SK-N-SH (cell line): ENCODE measurements around the gene MESP1. TPM values are rescaled to one million over a fixed set of nuclear protein-coding genes. Genes with fewer than 3 reads are reported as not detected.

Experiments used
- CTCF ChIA-PET: fragments of 300-600, 350-600 bp; formaldehyde crosslinking; extraction: SDS; loops from one replicate; lab custom pipeline; 2021; lab: Yijun Ruan, JAX
- POLR2A ChIA-PET: fragments of 350-600 bp; sonication (Branson Sonifier 250); formaldehyde crosslinking; extraction: SDS; loops from one replicate; lab custom pipeline; 2020; ENCODE audit warnings: antibody characterized with exemption, inconsistent platforms; lab: Yijun Ruan, JAX
- DNase-seq: peaks from one replicate; pipeline ENCODE4 v3.0.0; 2012
- H2AFZ ChIP-seq: fragments of 200-600 bp; sonication (generic); 2 replicates; pipeline ENCODE4 v1.8.1; 2016; ENCODE audit warnings: antibody characterized with exemption, mild to moderate bottlenecking, low read depth
- H3F3A ChIP-seq: fragments of 200-600 bp; sonication (generic); replicated peaks from 2 replicates; pipeline ENCODE3; 2016; ENCODE audit warnings: antibody characterized with exemption, mild to moderate bottlenecking; ENCODE audit not compliant: insufficient read depth
- H3K27ac ChIP-seq, 2 experiments: fragments of 200-500 bp in 1 of 2; fragments of 200-600 bp in 1 of 2; sonication (Bioruptor generic) in 1 of 2; sonication (generic), shearing (Covaris generic) in 1 of 2; 2 replicates each; pipeline versions ENCODE4 v1.5.1 to v1.6.1; 2014 to 2016; ENCODE audit warnings: low read depth in 2 of 2, inconsistent platforms in 1 of 2, low read length in 1 of 2, mild to moderate bottlenecking in 1 of 2, mixed read lengths in 1 of 2
- H3K27me3 ChIP-seq: fragments of 200-600 bp; sonication (generic), shearing (Covaris generic); 2 replicates; pipeline ENCODE4 v1.6.1; 2016; ENCODE audit warnings: mixed run types; ENCODE audit not compliant: insufficient read depth
- H3K36me3 ChIP-seq, 2 experiments: fragments of 200-500 bp in 1 of 2; fragments of 200-600 bp in 1 of 2; sonication (Bioruptor generic) in 1 of 2; sonication (generic) in 1 of 2; replicated peaks in 1 of 2; 2 replicates each; pipeline versions ENCODE3 to v1.5.1; 2014 to 2016; ENCODE audit warnings: low read length in 1 of 2, mild to moderate bottlenecking in 1 of 2; ENCODE audit not compliant: insufficient read depth in 2 of 2, control insufficient read depth in 1 of 2
- H3K4me1 ChIP-seq, 2 experiments: fragments of 200-500 bp in 1 of 2; fragments of 200-600 bp in 1 of 2; sonication (Bioruptor generic) in 1 of 2; sonication (generic), shearing (Covaris generic) in 1 of 2; 2 replicates each; pipeline versions ENCODE4 v1.5.1 to v1.6.1; 2014 to 2016; ENCODE audit warnings: low read depth in 1 of 2, low read length in 1 of 2, mixed run types in 1 of 2; ENCODE audit not compliant: insufficient read depth in 2 of 2, control insufficient read depth in 1 of 2
- H3K4me2 ChIP-seq: fragments of 200-600 bp; sonication (generic), shearing (Covaris generic); 2 replicates; pipeline ENCODE4 v1.6.1; 2017; ENCODE audit warnings: mixed run types
- H3K4me3 ChIP-seq, 2 experiments: fragments of 200-500 bp in 1 of 2; fragments of 200-600 bp in 1 of 2; sonication (Bioruptor generic) in 1 of 2; sonication (generic), shearing (Covaris generic) in 1 of 2; 2 replicates each; pipeline versions ENCODE4 v1.5.1 to v1.8.1; 2014 to 2016; ENCODE audit warnings: low read depth in 2 of 2, inconsistent platforms in 1 of 2, low read length in 1 of 2, mild to moderate bottlenecking in 1 of 2, mixed read lengths in 1 of 2, moderate library complexity in 1 of 2
- H3K79me2 ChIP-seq: fragments of 200-600 bp; sonication (generic); 2 replicates; pipeline ENCODE4 v1.8.1; 2017; ENCODE audit warnings: mild to moderate bottlenecking; ENCODE audit not compliant: insufficient read depth
- H3K9ac ChIP-seq: fragments of 200-600 bp; sonication (generic); 2 replicates; pipeline ENCODE4 v1.6.1; 2017; ENCODE audit warnings: mixed run types
- H3K9me2 ChIP-seq: fragments of 200-600 bp; sonication (generic); 2 replicates; pipeline ENCODE4 v1.6.1; 2017; ENCODE audit warnings: mixed run types
- H3K9me3 ChIP-seq: fragments of 200-600 bp; sonication (generic); 2 replicates; pipeline ENCODE4 v1.6.1; 2017; ENCODE audit warnings: mixed run types, mild to moderate bottlenecking, moderate library complexity
- H4K20me1 ChIP-seq: fragments of 200-600 bp; sonication (generic); 2 replicates; pipeline ENCODE4 v1.6.1; 2017; ENCODE audit warnings: mild to moderate bottlenecking, mixed run types; ENCODE audit not compliant: insufficient read depth
- EP300 ChIP-seq, 2 experiments: IDR thresholded peaks; 2 replicates each; pipeline versions ENCODE4 v1.4.0 to v1.6.1; 2012; ENCODE audit warnings: borderline replicate concordance in 1 of 2, low read depth in 1 of 2, low read length in 1 of 2
- FOXJ3 ChIP-seq: sonication (generic); formaldehyde crosslinking; IDR thresholded peaks from 2 replicates; pipeline ENCODE4 v1.5.1; 2020; ENCODE audit warnings: mild to moderate bottlenecking, missing genetic modification reagents
- MEF2A ChIP-seq: IDR thresholded peaks from 2 replicates; pipeline ENCODE4 v1.4.0; 2012; ENCODE audit warnings: low read depth, borderline replicate concordance
- NFIC ChIP-seq: IDR thresholded peaks from 2 replicates; pipeline ENCODE4 v1.4.0; 2012; ENCODE audit warnings: borderline replicate concordance
- POLR2AphosphoS5 ChIP-seq: IDR thresholded peaks from 2 replicates; pipeline ENCODE4 v1.6.1; 2012; ENCODE audit warnings: low read depth, low read length
- REST ChIP-seq: IDR thresholded peaks from 2 replicates; pipeline ENCODE4 v1.6.1; 2012; ENCODE audit warnings: mild to moderate bottlenecking, low read depth, low read length, moderate library complexity
- RFX5 ChIP-seq: IDR thresholded peaks from 2 replicates; pipeline ENCODE4 v1.6.1; 2012; ENCODE audit warnings: mild to moderate bottlenecking, improper control_type of control experiment, low read length
- RXRA ChIP-seq: IDR thresholded peaks from 2 replicates; pipeline ENCODE4 v1.4.0; 2012; ENCODE audit warnings: low read depth, mild to moderate bottlenecking, borderline replicate concordance
- SIN3A ChIP-seq: IDR thresholded peaks from 2 replicates; pipeline ENCODE4 v1.6.1; 2012; ENCODE audit warnings: low read depth, mild to moderate bottlenecking, low read length, moderate library complexity, borderline replicate concordance
- SMC3 ChIP-seq: IDR thresholded peaks from 2 replicates; pipeline ENCODE4 v1.6.1; 2012; ENCODE audit warnings: low read depth, low read length, improper control_type of control experiment
- TCF12 ChIP-seq: IDR thresholded peaks from 2 replicates; pipeline ENCODE4 v1.4.0; 2012
- TEAD4 ChIP-seq: IDR thresholded peaks from 2 replicates; pipeline ENCODE4 v1.4.0; 2012; ENCODE audit warnings: mild to moderate bottlenecking, borderline replicate concordance; ENCODE audit not compliant: insufficient read depth
- USF2 ChIP-seq: fragments of 150-350 bp; IDR thresholded peaks from 2 replicates; pipeline ENCODE4 v1.6.1; 2017; ENCODE audit warnings: antibody characterized with exemption, low read length, low read depth, borderline replicate concordance
- ZBTB33 ChIP-seq: IDR thresholded peaks from 2 replicates; pipeline ENCODE4 v1.4.0; 2012; ENCODE audit warnings: low read depth, borderline replicate concordance
- WGBS: methylation state at CpG from one replicate; pipeline ENCODE4 v1.1.6; 2017; ENCODE audit warnings: low lambda C conversion rate; 5-methylcytosine and 5-hydroxymethylcytosine counted together
- polyA plus RNA-seq, 3 experiments: library from polyadenylated mRNA; depleted of rRNA; stranded (reverse); fragments of >200 nt; gene quantifications; 2 replicates each; pipeline ENCODE4 v1.2.3, GENCODE V29; 2012
- TF ChIP-seq, protein P1 (sequence below): fragments of 150-350 bp; IDR thresholded peaks from 2 replicates; pipeline ENCODE4 v1.6.1; 2016; ENCODE audit warnings: mild to moderate bottlenecking, low read depth, low read length

The MESP1 gene
- polyA plus RNA-seq, 1 of the 3 experiments (the other 2 are of a cell fraction) = 0.74 TPM

- TF ChIP-seq USF2 = no peak
- TF ChIP-seq ZBTB33 = no peak
- no peak for TF ChIP-seq NFIC
These were observed 699 bp upstream of the MESP1 start (continued) for GRCh38 chr15:89751748-89752147.

- H3K9me3 ChIP-seq = no peaks in the 10 kb centered on the region
- H3K9ac ChIP-seq = no peak overlapping the region
- H3K79me2 ChIP-seq = no peaks in the 10 kb centered on the region
- H3F3A ChIP-seq = peaks cover 2% of the 10 kb centered on the region
- no peak overlapping the region for H3K27ac ChIP-seq
- no peak for DNase-seq
- H3K27me3 ChIP-seq = no peaks in the 10 kb centered on the region
- H3K36me3 ChIP-seq = no peaks in the 10 kb centered on the region
- ChIA-PET POLR2A (no interaction called here), CTCF (interaction anchor here (0.5 to 7.2 kb wide), 14 partner anchors 9 to 562 kb away, joined by 3 to 55 read pairs (median 5); partner anchors contain the start of gene AP3S2)
- TF ChIP-seq RXRA = no peak
- no peak for TF ChIP-seq SMC3
- no peak for TF ChIP-seq TCF12
- TF ChIP-seq FOXJ3 (CRISPR knock-in tag) = no peak
- peak overlapping the region; percentile 56 to 75; a peak in 3 of 4 replicates for H3K4me3 ChIP-seq
- H2AFZ ChIP-seq = peak overlapping the region; percentile 87; the same call in 1 of the 2 replicates
- 86% methylated on average over 15 of the region's 41 CpGs for WGBS
- peaks cover 0 to 12% of the 10 kb centered on the region in 2 experiments; a peak in 1 of 4 replicates for H3K4me1 ChIP-seq
- no peaks in the 10 kb centered on the region for H3K9me2 ChIP-seq
- no peaks in the 10 kb centered on the region for H4K20me1 ChIP-seq
- H3K4me2 ChIP-seq = peak overlapping the region; percentile 95
These were observed 994 bp downstream of the MESP1 start for GRCh38 chr15:89749951-89750559.

GRCh38 chr15:89749526-89749925 is 1.5 kb downstream of the MESP1 start:
- H4K20me1 ChIP-seq = no peaks in the 10 kb centered on the region
- no peak overlapping the region for H3K4me2 ChIP-seq
- H3K4me3 ChIP-seq = no peak overlapping the region
- no peak for DNase-seq
- H3K36me3 ChIP-seq = no peaks in the 10 kb centered on the region
- ChIA-PET CTCF (interaction anchor here (1.0 to 7.2 kb wide), 7 partner anchors 9 to 144 kb away, joined by 3 to 55 read pairs (median 7); partner anchors contain the start of gene AP3S2), POLR2A (no interaction called here)
- TF ChIP-seq MEF2A = no peak
- TF ChIP-seq SIN3A = no peak
- TF ChIP-seq EP300 (IDR thresholded peaks at IDR 0.05; ENCODE audit: borderline replicate concordance in 1 of 2, low read depth in 1 of 2, low read length in 1 of 2) = no peak
- TF ChIP-seq, protein P1, sequence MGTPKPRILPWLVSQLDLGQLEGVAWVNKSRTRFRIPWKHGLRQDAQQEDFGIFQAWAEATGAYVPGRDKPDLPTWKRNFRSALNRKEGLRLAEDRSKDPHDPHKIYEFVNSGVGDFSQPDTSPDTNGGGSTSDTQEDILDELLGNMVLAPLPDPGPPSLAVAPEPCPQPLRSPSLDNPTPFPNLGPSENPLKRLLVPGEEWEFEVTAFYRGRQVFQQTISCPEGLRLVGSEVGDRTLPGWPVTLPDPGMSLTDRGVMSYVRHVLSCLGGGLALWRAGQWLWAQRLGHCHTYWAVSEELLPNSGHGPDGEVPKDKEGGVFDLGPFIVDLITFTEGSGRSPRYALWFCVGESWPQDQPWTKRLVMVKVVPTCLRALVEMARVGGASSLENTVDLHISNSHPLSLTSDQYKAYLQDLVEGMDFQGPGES = no peak
- no peak for TF ChIP-seq NFIC
- TF ChIP-seq TCF12 = no peak
- TF ChIP-seq RFX5 = no peak
- no peak for TF ChIP-seq POLR2AphosphoS5
- no peak for TF ChIP-seq REST
- TF ChIP-seq TEAD4 = no peak
- no peak overlapping the region for H3K27ac ChIP-seq
- no peak overlapping the region for H2AFZ ChIP-seq
- no peaks in the 10 kb centered on the region for H3K79me2 ChIP-seq
- no peaks in the 10 kb centered on the region for H3K9me2 ChIP-seq
- no peak overlapping the region for H3K9ac ChIP-seq
- H3K4me1 ChIP-seq = peaks cover 0 to 12% of the 10 kb centered on the region in 2 experiments; a peak in 1 of 4 replicates
- H3K27me3 ChIP-seq = no peaks in the 10 kb centered on the region
- 90% methylated on average over 4 of the region's 4 CpGs for WGBS
- peaks cover 2% of the 10 kb centered on the region for H3F3A ChIP-seq
- no peaks in the 10 kb centered on the region for H3K9me3 ChIP-seq
